ENCODE measurements around the gene FKBP8. TPM values are rescaled to one million over a fixed set of nuclear protein-coding genes. Genes with fewer than 3 reads are reported as not detected.

The FKBP8 gene
- total RNA-seq, 1 experiment from 2014 or later, result 297 TPM

GRCh38 chr19:18521692-18522123, 21.7 kb downstream of the FKBP8 start, which contains the start of gene ELL:
ELL (minus strand) TSS chr19:18522070; CDS start chr19:18522055, 15 bp downstream.
- DNase-seq (ENCODE audit: low read depth), result no peak

GRCh38 chr19:18520848-18521691, 22.3 kb downstream of the FKBP8 start:
- DNase-seq (ENCODE audit: low read depth), result no peak

- DNase-seq (ENCODE audit: low read depth), result peak; percentile 92
Observed at GRCh38 chr19:18519962-18520847, 23.2 kb downstream of the FKBP8 start.

GRCh38 chr19:18518639-18519038, 24.7 kb downstream of the FKBP8 start:
- no peak for DNase-seq (ENCODE audit: low read depth)

GRCh38 chr19:18517606-18518005, 25.8 kb downstream of the FKBP8 start:
- no peak for DNase-seq (ENCODE audit: low read depth)

- DNase-seq (ENCODE audit: low read depth), result no peak
Observed at GRCh38 chr19:18515959-18516358, 27.4 kb downstream of the FKBP8 start.

GRCh38 chr19:18514800-18515682, 28.3 kb downstream of the FKBP8 start:
- DNase-seq (ENCODE audit: low read depth), result peak; percentile 37

- no peak for DNase-seq (ENCODE audit: low read depth)
Observed at GRCh38 chr19:18513868-18514267, 29.5 kb downstream of the FKBP8 start.

GRCh38 chr19:18510216-18510615, 33.2 kb downstream of the FKBP8 start:
- DNase-seq (ENCODE audit: low read depth), result no peak

GRCh38 chr19:18508585-18508984, 34.8 kb downstream of the FKBP8 start:
- no peak for DNase-seq (ENCODE audit: low read depth)

GRCh38 chr19:18507727-18508440, 35.5 kb downstream of the FKBP8 start:
- peak; percentile 67 for DNase-seq (ENCODE audit: low read depth)

GRCh38 chr19:18507021-18507726, 36.2 kb downstream of the FKBP8 start:
- DNase-seq (ENCODE audit: low read depth), result peak; percentile 69

- DNase-seq (ENCODE audit: low read depth), result no peak
Observed at GRCh38 chr19:18506101-18506930, 37.1 kb downstream of the FKBP8 start.

- DNase-seq (ENCODE audit: low read depth), result no peak
Observed at GRCh38 chr19:18504886-18505610, 38.3 kb downstream of the FKBP8 start.

GRCh38 chr19:18503971-18504885, 39.1 kb downstream of the FKBP8 start:
- no peak for DNase-seq (ENCODE audit: low read depth)

- no peak for DNase-seq (ENCODE audit: low read depth)
Observed at GRCh38 chr19:18503337-18503970, 39.9 kb downstream of the FKBP8 start.

Measured in M059J (cell line).